ENCODE data around the gene MYO1E.

DNA sequence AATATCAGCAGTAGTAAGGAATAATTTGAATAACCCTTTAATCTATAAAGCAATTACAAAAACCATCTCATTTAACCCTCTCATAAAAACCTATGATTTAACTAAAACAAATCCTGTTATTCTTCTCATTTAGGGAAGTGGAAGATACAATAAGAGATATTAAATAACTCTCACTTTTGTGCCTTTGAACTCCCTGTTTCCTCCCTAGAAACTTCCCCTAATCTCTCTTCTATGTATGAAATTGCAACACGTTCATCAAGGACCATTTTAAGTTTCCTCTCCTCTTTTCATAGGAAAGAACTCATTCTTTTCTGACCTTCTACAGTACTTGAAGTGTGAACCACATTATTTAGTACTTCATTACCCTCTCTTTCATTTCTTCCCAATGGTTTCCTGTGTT, 46.5 kb upstream of the MYO1E start:
- TF ChIP-seq, protein P1, sequence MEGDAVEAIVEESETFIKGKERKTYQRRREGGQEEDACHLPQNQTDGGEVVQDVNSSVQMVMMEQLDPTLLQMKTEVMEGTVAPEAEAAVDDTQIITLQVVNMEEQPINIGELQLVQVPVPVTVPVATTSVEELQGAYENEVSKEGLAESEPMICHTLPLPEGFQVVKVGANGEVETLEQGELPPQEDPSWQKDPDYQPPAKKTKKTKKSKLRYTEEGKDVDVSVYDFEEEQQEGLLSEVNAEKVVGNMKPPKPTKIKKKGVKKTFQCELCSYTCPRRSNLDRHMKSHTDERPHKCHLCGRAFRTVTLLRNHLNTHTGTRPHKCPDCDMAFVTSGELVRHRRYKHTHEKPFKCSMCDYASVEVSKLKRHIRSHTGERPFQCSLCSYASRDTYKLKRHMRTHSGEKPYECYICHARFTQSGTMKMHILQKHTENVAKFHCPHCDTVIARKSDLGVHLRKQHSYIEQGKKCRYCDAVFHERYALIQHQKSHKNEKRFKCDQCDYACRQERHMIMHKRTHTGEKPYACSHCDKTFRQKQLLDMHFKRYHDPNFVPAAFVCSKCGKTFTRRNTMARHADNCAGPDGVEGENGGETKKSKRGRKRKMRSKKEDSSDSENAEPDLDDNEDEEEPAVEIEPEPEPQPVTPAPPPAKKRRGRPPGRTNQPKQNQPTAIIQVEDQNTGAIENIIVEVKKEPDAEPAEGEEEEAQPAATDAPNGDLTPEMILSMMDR (IDR thresholded peaks at IDR 0.05 in 8 of 11, conservative IDR thresholded peaks at IDR 0.05 in 3 of 11) = no peak
- no peak for TF ChIP-seq POLR2A (IDR thresholded peaks at IDR 0.05)

Measured in spleen (tissue), 7 donors.